Trophoblast cell (in vitro differentiated cells and primary cell): Measurements from ENCODE around the gene CLEC16A.
"Not testable (repeated sequence)": the region's sequence is repeated elsewhere in the genome, so short reads cannot be mapped to it uniquely, and the experiment has no call there.

Source experiments
- DNase-seq, 2 donors: peaks; one replicate each; pipeline ENCODE4 v3.0.0-alpha.2; 2016
- H2AFZ ChIP-seq: 2 replicates; pipeline ENCODE4 v1.6.1; 2013; ENCODE audit warnings: low read length, moderate library complexity, mild to moderate bottlenecking; ENCODE audit not compliant: insufficient read depth, poor library complexity
- H2AK5ac ChIP-seq: 2 replicates; pipeline ENCODE4 v1.6.1; 2013; ENCODE audit warnings: mild to moderate bottlenecking, low read length
- H2BK120ac ChIP-seq: 2 replicates; pipeline ENCODE4 v1.6.1; 2013; ENCODE audit warnings: low read length, mild to moderate bottlenecking, moderate library complexity; ENCODE audit not compliant: insufficient read depth, poor library complexity
- H2BK12ac ChIP-seq: 2 replicates; pipeline ENCODE4 v1.6.1; 2013; ENCODE audit warnings: mild to moderate bottlenecking, low read length, moderate library complexity
- H2BK5ac ChIP-seq: 2 replicates; pipeline ENCODE4 v1.6.1; 2013; ENCODE audit warnings: low read length, low read depth, moderate library complexity, mild to moderate bottlenecking; ENCODE audit not compliant: poor library complexity
- H3K14ac ChIP-seq: 2 replicates; pipeline ENCODE4 v1.6.1; 2013; ENCODE audit warnings: mild to moderate bottlenecking, low read length
- H3K18ac ChIP-seq: 2 replicates; pipeline ENCODE4 v1.6.1; 2013; ENCODE audit warnings: mild to moderate bottlenecking, low read length
- H3K23ac ChIP-seq: 2 replicates; pipeline ENCODE4 v1.6.1; 2013; ENCODE audit warnings: low read length
- H3K27ac ChIP-seq: 2 replicates; pipeline ENCODE4 v1.5.1; 2013; ENCODE audit warnings: low read depth, mild to moderate bottlenecking, inconsistent platforms, low read length, moderate library complexity
- H3K27me3 ChIP-seq: 2 replicates; pipeline ENCODE4 v1.6.1; 2013; ENCODE audit warnings: inconsistent platforms, mild to moderate bottlenecking, low read length, moderate library complexity; ENCODE audit not compliant: insufficient read depth
- H3K36me3 ChIP-seq, 2 experiments: 1 replicate in 1 of 2; 2 replicates in 1 of 2; pipeline ENCODE4 v1.6.1; 2013; ENCODE audit warnings: low read length in 2 of 2, mild to moderate bottlenecking in 2 of 2, moderate library complexity in 1 of 2; ENCODE audit not compliant: insufficient read depth in 2 of 2, control insufficient read depth in 1 of 2
- H3K4ac ChIP-seq: 2 replicates; pipeline ENCODE4 v1.6.1; 2013; ENCODE audit warnings: low read depth, mild to moderate bottlenecking, low read length, moderate library complexity
- H3K4me1 ChIP-seq, 2 experiments: 1 replicate in 1 of 2; 2 replicates in 1 of 2; pipeline ENCODE4 v1.6.1; 2013; ENCODE audit warnings: low read length in 2 of 2, mild to moderate bottlenecking in 2 of 2, moderate library complexity in 1 of 2; ENCODE audit not compliant: insufficient read depth in 2 of 2, control insufficient read depth in 1 of 2
- H3K4me2 ChIP-seq: 2 replicates; pipeline ENCODE4 v1.6.1; 2013; ENCODE audit warnings: inconsistent platforms, mild to moderate bottlenecking, low read length, moderate library complexity
- H3K4me3 ChIP-seq: 2 replicates; pipeline ENCODE4 v1.5.1; 2013; ENCODE audit warnings: mild to moderate bottlenecking, low read depth, low read length, inconsistent platforms
- H3K79me1 ChIP-seq: one replicate; pipeline ENCODE4 v1.6.1; 2013; ENCODE audit warnings: low read length
- H3K79me2 ChIP-seq: 2 replicates; pipeline ENCODE4 v1.6.1; 2013; ENCODE audit warnings: low read length, mild to moderate bottlenecking; ENCODE audit not compliant: control insufficient read depth, insufficient read depth, poor library complexity
- H3K9ac ChIP-seq: 2 replicates; pipeline ENCODE4 v1.6.1; 2013; ENCODE audit warnings: mild to moderate bottlenecking, low read length
- H3K9me3 ChIP-seq: 2 replicates; pipeline ENCODE4 v1.6.1; 2013; ENCODE audit warnings: low read depth, mild to moderate bottlenecking, control low read depth, inconsistent platforms, low read length; ENCODE audit not compliant: insufficient read depth
- H4K12ac ChIP-seq: 2 replicates; pipeline ENCODE4 v1.6.1; 2013; ENCODE audit warnings: low read depth, mild to moderate bottlenecking, low read length, moderate library complexity
- H4K8ac ChIP-seq: 2 replicates; pipeline ENCODE4 v1.6.1; 2013; ENCODE audit warnings: low read depth, mild to moderate bottlenecking, low read length, moderate library complexity
- H4K91ac ChIP-seq: one replicate; pipeline ENCODE4 v1.6.1; 2013; ENCODE audit warnings: low read depth, mild to moderate bottlenecking, low read length, moderate library complexity
- WGBS: extraction: QIAGEN DNeasy Blood & Tissue Kit; methylation state at CpG from one replicate; pipeline ENCODE4 v1.1.7; 2013; ENCODE audit warnings: missing lambda C conversion rate; ENCODE audit not compliant: insufficient read length, insufficient coverage; ENCODE audit errors: extremely low coverage; 5-methylcytosine and 5-hydroxymethylcytosine counted together

Gene CLEC16A

GRCh38 chr16:10923146-10923649, 21.2 kb upstream of the CLEC16A start:
- Histone ChIP-seq H3K14ac (no peak overlapping the region), H3K27ac (no peak overlapping the region), H2BK120ac (no peak overlapping the region), H3K79me2 (no peaks in the 10 kb centered on the region), H3K4ac (no peak overlapping the region), H2AK5ac (no peak overlapping the region), H4K8ac (no peak overlapping the region), H3K9me3 (peaks cover 1% of the 10 kb centered on the region), H3K9ac (no peak overlapping the region), H3K27me3 (no peaks in the 10 kb centered on the region), H3K4me1 (no peaks in the 10 kb centered on the region), H4K91ac (no peak overlapping the region), H3K18ac (no peak overlapping the region), H3K79me1 (no peaks in the 10 kb centered on the region), H3K4me3 (no peak overlapping the region), H3K4me2 (no peak overlapping the region), H2AFZ (no peak overlapping the region), H4K12ac (no peak overlapping the region), H2BK12ac (no peak overlapping the region), H3K36me3 (peaks cover 18 to 30% of the 10 kb centered on the region in 2 experiments), H3K23ac (no peak overlapping the region), H2BK5ac (no peak overlapping the region)
- WGBS, result no CpG with 5 or more reads among the region's 10 CpGs
- DNase-seq, result no peak

- no peak overlapping the region for H3K4ac ChIP-seq
- no peak overlapping the region for H4K12ac ChIP-seq
- peaks cover 1% of the 10 kb centered on the region for H3K9me3 ChIP-seq
- no peak overlapping the region for H2BK5ac ChIP-seq
- no peaks in the 10 kb centered on the region for H3K79me2 ChIP-seq
- no peak overlapping the region for H2BK120ac ChIP-seq
- H2BK12ac ChIP-seq, result no peak overlapping the region
- no peak overlapping the region for H4K91ac ChIP-seq
- no peak overlapping the region for H3K4me2 ChIP-seq
- no peaks in the 10 kb centered on the region for H3K27me3 ChIP-seq
- H3K9ac ChIP-seq, result no peak overlapping the region
- H3K23ac ChIP-seq, result no peak overlapping the region
- WGBS, result no CpG with 5 or more reads among the region's 14 CpGs
- H4K8ac ChIP-seq, result no peak overlapping the region
- H3K79me1 ChIP-seq, result no peaks in the 10 kb centered on the region
- H2AFZ ChIP-seq, result no peak overlapping the region
- DNase-seq, result no peak
- no peak overlapping the region for H3K4me3 ChIP-seq
- H3K14ac ChIP-seq, result no peak overlapping the region
- no peak overlapping the region for H2AK5ac ChIP-seq
- H3K18ac ChIP-seq, result no peak overlapping the region
- H3K4me1 ChIP-seq, result no peaks in the 10 kb centered on the region
- H3K36me3 ChIP-seq, result peaks cover 22 to 33% of the 10 kb centered on the region in 2 experiments
- no peak overlapping the region for H3K27ac ChIP-seq
Measured at GRCh38 chr16:10923650-10924214, 20.6 kb upstream of the CLEC16A start.

GRCh38 chr16:10925285-10925684, 19.1 kb upstream of the CLEC16A start:
- not testable (repeated sequence) for H3K27ac ChIP-seq, H2BK5ac ChIP-seq, H3K79me2 ChIP-seq, H3K14ac ChIP-seq, H3K79me1 ChIP-seq, H3K27me3 ChIP-seq, H3K18ac ChIP-seq, H3K23ac ChIP-seq, H3K4me2 ChIP-seq, H4K91ac ChIP-seq, H2AFZ ChIP-seq, H2AK5ac ChIP-seq, H3K4me1 ChIP-seq, H3K4ac ChIP-seq, H3K4me3 ChIP-seq, H3K9me3 ChIP-seq, H4K12ac ChIP-seq, DNase-seq, H2BK120ac ChIP-seq, H2BK12ac ChIP-seq, H4K8ac ChIP-seq
- Histone ChIP-seq H3K9ac (peak overlapping the region; percentile 43), H3K36me3 (peaks cover 29 to 44% of the 10 kb centered on the region in 2 experiments)
- no CpG with 5 or more reads among the region's 3 CpGs for WGBS

- Histone ChIP-seq H3K14ac (no peak overlapping the region), H2AFZ (no peak overlapping the region), H3K4ac (no peak overlapping the region), H3K4me1 (no peaks in the 10 kb centered on the region), H4K12ac (no peak overlapping the region), H4K8ac (no peak overlapping the region), H3K79me1 (no peaks in the 10 kb centered on the region), H3K4me3 (no peak overlapping the region), H2BK12ac (no peak overlapping the region), H3K27ac (no peak overlapping the region), H3K79me2 (no peaks in the 10 kb centered on the region), H4K91ac (no peak overlapping the region), H2BK120ac (no peak overlapping the region), H3K18ac (no peak overlapping the region), H3K9ac (no peak overlapping the region), H3K23ac (no peak overlapping the region), H2AK5ac (no peak overlapping the region), H3K9me3 (peaks cover 1% of the 10 kb centered on the region), H3K4me2 (no peak overlapping the region), H3K36me3 (peaks cover 32 to 47% of the 10 kb centered on the region in 2 experiments), H2BK5ac (no peak overlapping the region), H3K27me3 (no peaks in the 10 kb centered on the region)
- no peak for DNase-seq
- WGBS, result no CpG with 5 or more reads among the region's 4 CpGs
Measured at GRCh38 chr16:10926094-10926493, 18.3 kb upstream of the CLEC16A start.
